Lower lobe of right lung (tissue), 2 donors: Measurements from ENCODE around the gene LMNTD2. TPM values are rescaled to one million over a fixed set of nuclear protein-coding genes. Genes with fewer than 3 reads are reported as not detected.

Experiments
- ATAC-seq, 2 donors: fragments of 200-7000 bp; cut with Tn5 transposase; one replicate each; pipeline ENCODE4 v1.9.1; 2020 to 2022; ENCODE audit warnings: mild to moderate bottlenecking in 2 of 2, moderate library complexity in 2 of 2
- DNase-seq: peaks from one replicate; pipeline ENCODE4 v3.0.0-alpha.2; 2020
- H3K27ac ChIP-seq: fragments of 200-600 bp; one replicate; pipeline ENCODE4 v1.8.0; 2022
- H3K27me3 ChIP-seq: fragments of 200-600 bp; one replicate; pipeline ENCODE4 v1.8.0; 2022; ENCODE audit warnings: low read depth
- H3K36me3 ChIP-seq: fragments of 200-600 bp; one replicate; pipeline ENCODE4 v1.8.0; 2022; ENCODE audit warnings: mild to moderate bottlenecking
- H3K4me1 ChIP-seq: fragments of 200-600 bp; one replicate; pipeline ENCODE4 v1.8.0; 2022
- H3K4me3 ChIP-seq: fragments of 200-600 bp; one replicate; pipeline ENCODE4 v1.8.0; 2022; ENCODE audit warnings: mild to moderate bottlenecking
- H3K9me3 ChIP-seq: fragments of 200-600 bp; one replicate; pipeline ENCODE4 v1.8.0; 2022
- intact Hi-C: fragments of 100-400 bp; cut with DNase I; formaldehyde crosslinking; loops from one replicate; pipeline ENCODE4 v1.11.0; 2022
- microRNA-seq: library from miRNA; unstranded; fragments of <30 nt; microRNA quantifications from one replicate; pipeline ENCODE4 v1.2.0, GENCODE V29; 2020; ENCODE audit warnings: borderline number of aligned reads
- total RNA-seq: library from RNA; stranded (reverse); fragmentation: NEBNext Ultra II Directional; extraction: Animal tissue kit (Norgen Biotek cat#: 25700); gene quantifications from one replicate; pipeline ENCODE4 v1.2.1, GENCODE V29; 2021
- TF ChIP-seq, protein P1 (sequence below): fragments of 200-600 bp; IDR thresholded peaks from one replicate; pipeline ENCODE4 v1.8.0; 2022; ENCODE audit warnings: antibody characterized with exemption, mild to moderate bottlenecking
- donor health status: DM: no; HTN: yes; CAD: no; lungs with severe emphysema.

LMNTD2 gene
- total RNA-seq, 1 donor from 2014 or later, result 6.0 TPM

DNA sequence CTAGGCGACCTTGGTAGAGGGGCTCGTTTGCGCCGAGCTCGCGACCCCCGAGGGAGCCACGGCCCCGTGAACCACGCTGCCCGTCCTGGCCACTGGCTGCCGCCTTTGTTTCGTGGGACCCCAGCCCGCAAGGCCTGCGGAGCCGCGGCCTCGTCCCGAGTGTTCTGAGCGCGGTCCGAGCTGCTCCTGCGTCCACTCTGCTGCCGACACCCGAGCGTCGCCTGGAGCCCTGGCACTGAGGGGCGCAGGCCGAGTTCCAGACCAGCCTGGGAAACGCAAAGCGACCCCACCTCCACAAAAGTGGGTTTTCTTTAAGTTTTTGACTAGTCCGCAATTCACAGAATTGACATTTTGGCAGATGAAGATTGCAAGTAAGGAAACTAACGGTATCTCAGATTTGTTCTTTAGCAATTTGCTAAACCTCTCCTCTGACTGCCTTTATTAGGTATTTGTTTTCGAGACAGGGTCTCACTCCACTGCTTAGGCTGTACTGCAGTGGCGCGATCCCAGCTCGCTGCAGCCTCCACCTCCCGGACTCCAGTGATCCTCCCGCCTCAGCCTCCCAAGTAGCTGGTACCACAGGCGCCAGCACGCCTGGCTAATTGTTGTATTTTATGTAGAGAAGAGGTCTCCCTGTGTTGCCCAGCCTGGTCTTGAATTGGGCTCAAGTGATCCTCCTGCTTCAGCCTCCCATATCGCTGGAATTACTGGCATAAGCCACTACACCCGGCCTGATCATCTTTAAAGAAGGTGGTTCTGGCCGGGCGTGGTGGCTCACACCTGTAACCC, 52.6 kb downstream of the LMNTD2 start:
- H3K9me3 ChIP-seq, result no peaks in the 10 kb centered on the region
- peaks cover 33% of the 10 kb centered on the region for H3K36me3 ChIP-seq
- no peak for DNase-seq
- intact Hi-C loops, result no loop called here
- peak overlapping the region; percentile 82 for H3K4me3 ChIP-seq
- no peaks in the 10 kb centered on the region for H3K27me3 ChIP-seq
- ATAC-seq, result no peak
- TF ChIP-seq, protein P1, sequence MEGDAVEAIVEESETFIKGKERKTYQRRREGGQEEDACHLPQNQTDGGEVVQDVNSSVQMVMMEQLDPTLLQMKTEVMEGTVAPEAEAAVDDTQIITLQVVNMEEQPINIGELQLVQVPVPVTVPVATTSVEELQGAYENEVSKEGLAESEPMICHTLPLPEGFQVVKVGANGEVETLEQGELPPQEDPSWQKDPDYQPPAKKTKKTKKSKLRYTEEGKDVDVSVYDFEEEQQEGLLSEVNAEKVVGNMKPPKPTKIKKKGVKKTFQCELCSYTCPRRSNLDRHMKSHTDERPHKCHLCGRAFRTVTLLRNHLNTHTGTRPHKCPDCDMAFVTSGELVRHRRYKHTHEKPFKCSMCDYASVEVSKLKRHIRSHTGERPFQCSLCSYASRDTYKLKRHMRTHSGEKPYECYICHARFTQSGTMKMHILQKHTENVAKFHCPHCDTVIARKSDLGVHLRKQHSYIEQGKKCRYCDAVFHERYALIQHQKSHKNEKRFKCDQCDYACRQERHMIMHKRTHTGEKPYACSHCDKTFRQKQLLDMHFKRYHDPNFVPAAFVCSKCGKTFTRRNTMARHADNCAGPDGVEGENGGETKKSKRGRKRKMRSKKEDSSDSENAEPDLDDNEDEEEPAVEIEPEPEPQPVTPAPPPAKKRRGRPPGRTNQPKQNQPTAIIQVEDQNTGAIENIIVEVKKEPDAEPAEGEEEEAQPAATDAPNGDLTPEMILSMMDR, result no peak
- peak overlapping the region; percentile 73 for H3K27ac ChIP-seq
- peaks cover 39% of the 10 kb centered on the region for H3K4me1 ChIP-seq

DNA sequence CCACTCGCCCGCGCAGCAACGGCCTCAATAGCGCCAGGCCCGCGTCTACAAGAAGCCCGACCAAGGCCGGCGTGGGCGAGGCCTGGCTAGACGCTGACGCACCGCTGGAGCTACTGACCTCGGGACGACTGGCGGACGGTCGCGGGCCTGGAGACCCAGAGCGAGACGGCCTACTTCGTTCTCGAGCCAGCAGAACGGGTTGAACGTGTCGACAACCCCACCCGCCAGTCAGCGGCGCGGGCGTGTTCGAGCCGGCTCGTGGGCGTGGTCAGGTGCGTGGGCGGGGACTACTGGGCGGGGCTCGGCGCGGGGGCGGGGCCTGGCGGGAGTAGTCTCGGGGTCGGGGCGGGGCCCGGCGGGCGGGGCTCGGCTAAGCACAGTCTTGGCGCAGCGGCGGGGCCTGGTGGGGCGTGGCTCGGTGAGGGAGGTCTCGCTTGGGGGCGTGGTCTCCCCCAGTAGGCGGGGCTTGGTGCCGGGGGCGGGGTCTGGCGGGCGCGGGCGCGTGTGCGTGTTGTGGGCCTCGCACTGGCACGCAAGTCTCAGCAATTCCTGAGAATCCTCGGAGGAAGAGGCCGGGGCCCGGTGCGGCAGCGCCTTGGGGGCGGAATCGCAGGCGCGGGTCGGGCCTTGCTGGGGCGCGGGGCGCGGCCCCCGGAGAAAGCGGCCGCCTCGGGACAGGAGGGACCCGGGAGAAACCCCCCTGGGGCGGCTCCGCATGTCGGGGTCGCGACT, 53.4 kb downstream of the LMNTD2 start, which contains the start of gene RNH1:
Gene RNH1, minus strand, starts transcription at position 248 of the 732 bp plus-strand sequence. CDS start 5,080 bp downstream, outside the sequence.
- peak within 1 kb of the TSS; percentile 100 for H3K27ac ChIP-seq
- H3K9me3 ChIP-seq, result no peaks in the 10 kb centered on the region
- H3K4me3 ChIP-seq, result peak within 1 kb of the TSS; percentile 82
- peak; percentile 89 to 95 for ATAC-seq
- peak; percentile 99 for DNase-seq
- H3K36me3 ChIP-seq, result peaks cover 25% of the 10 kb centered on the region
- no peaks in the 10 kb centered on the region for H3K27me3 ChIP-seq
- TF ChIP-seq, protein P1, result no peak
- intact Hi-C loops, result no loop called here
- peaks cover 46% of the 10 kb centered on the region for H3K4me1 ChIP-seq

DNA sequence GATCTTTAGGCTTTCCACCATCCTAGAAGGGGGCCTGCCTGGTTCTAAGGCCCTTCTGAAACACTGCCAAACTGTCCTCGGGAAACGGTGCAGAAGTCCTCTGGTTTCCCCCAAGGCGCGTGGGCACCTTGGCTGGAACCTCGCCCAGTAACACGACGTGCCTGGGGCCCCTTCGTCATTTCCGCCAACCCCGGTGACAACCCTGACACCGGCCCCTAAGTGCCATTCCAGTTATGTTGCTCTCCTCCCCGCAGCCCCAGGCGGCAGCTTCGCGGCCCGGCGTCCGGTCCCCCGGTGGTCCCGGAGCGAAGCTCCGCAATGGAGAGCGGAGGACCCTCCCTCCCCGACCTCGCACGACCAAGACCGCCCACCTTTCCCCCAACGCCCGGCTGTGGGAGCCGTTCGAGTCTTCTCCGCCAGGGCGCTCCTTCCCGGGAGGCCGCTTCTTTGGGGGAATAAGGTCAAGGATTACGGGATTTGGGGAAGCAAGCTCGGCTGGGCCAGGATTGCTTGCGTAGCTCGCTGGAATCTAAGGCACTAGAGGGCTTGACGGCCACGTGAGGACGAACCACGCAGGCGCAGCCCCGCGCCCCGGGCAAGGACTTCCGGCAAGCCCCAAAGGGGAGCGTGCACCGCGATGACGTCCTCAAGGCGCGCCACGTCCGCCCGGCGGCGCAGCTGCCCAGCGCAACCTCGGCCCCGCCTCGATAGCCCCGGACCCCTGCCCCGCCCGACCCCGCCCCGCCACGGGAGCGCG, 54.1 kb downstream of the LMNTD2 start:
- Histone ChIP-seq H3K4me3 (peak overlapping the region; percentile 82), H3K27ac (peak overlapping the region; percentile 100), H3K9me3 (no peaks in the 10 kb centered on the region), H3K27me3 (no peaks in the 10 kb centered on the region), H3K4me1 (peaks cover 53% of the 10 kb centered on the region), H3K36me3 (peaks cover 29% of the 10 kb centered on the region)
- TF ChIP-seq, protein P1, result no peak
- intact Hi-C loops, result no loop called here
- DNase-seq (peak; percentile 99), ATAC-seq (peak; percentile 90 to 93)

DNA sequence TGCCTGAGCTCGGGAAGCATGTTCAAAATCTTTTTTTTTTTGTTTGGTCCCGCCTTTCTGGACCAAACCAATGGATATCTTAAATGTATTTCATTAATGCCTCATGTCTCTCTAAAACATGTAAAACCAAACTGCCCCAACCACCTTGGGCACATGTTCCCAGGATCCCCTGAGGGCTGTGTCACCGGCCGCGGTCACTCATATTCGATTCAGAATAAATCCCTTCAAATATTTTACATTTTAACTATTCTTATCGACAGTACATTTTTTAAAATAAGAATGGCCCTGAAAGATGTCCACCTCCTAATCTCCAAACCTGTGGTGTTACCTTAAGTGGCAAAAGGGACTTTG, 55.6 kb downstream of the LMNTD2 start:
- no peak for ATAC-seq
- intact Hi-C loops, result no loop called here
- Histone ChIP-seq H3K27ac (peak overlapping the region; percentile 100), H3K4me1 (peaks cover 53% of the 10 kb centered on the region), H3K4me3 (peak overlapping the region; percentile 82), H3K27me3 (no peaks in the 10 kb centered on the region), H3K36me3 (peaks cover 34% of the 10 kb centered on the region), H3K9me3 (no peaks in the 10 kb centered on the region)
- no peak for DNase-seq
- TF ChIP-seq, protein P1, result no peak

Small RNA genes lying within 50 kb of the gene (microRNA-seq; reads per million reads assigned to microRNA genes)
- gene MIR210, result 215 reads per million, percentile 65 among the genes with 10 or more reads in this experiment

Other genes with a start within 250 kb of the LMNTD2 start
- gene IFITM1, start 246.7 kb downstream of the LMNTD2 start, total RNA-seq, result 128 TPM
- 767 TPM for gene IFITM3, start 239.9 kb downstream of the LMNTD2 start, total RNA-seq
- 0.38 TPM for gene B4GALNT4, start 191.2 kb downstream of the LMNTD2 start, total RNA-seq
- gene PKP3, start 166.5 kb downstream of the LMNTD2 start, total RNA-seq, result 23.1 TPM
- gene SIGIRR, start 145.7 kb downstream of the LMNTD2 start, total RNA-seq, result 91.8 TPM
- 21.6 TPM for gene ANO9, start 118.7 kb downstream of the LMNTD2 start, total RNA-seq
- gene PTDSS2, start 110.5 kb downstream of the LMNTD2 start, total RNA-seq, result 32.9 TPM
- 237 TPM for gene RNH1, start 53.5 kb downstream of the LMNTD2 start, total RNA-seq
- 36.3 TPM for gene HRAS, start 25.2 kb downstream of the LMNTD2 start, total RNA-seq
- 7.6 TPM for gene LRRC56, start 23.2 kb downstream of the LMNTD2 start, total RNA-seq
- gene RASSF7, start 232 bp upstream of the LMNTD2 start, total RNA-seq, result 71.5 TPM
- 31.5 TPM for gene PHRF1, start 15.7 kb upstream of the LMNTD2 start, total RNA-seq
- 84.8 TPM for gene IRF7, start 55.2 kb upstream of the LMNTD2 start, total RNA-seq
- not detected for gene CDHR5, start 64.2 kb upstream of the LMNTD2 start, total RNA-seq
- not detected for gene SCT, start 66.4 kb upstream of the LMNTD2 start, total RNA-seq
- gene DRD4, start 76.5 kb upstream of the LMNTD2 start, total RNA-seq, result 1.3 TPM
- 32.0 TPM for gene DEAF1, start 134.5 kb upstream of the LMNTD2 start, total RNA-seq
- 33.9 TPM for gene TMEM80, start 135.1 kb upstream of the LMNTD2 start, total RNA-seq
- gene EPS8L2, start 145.5 kb upstream of the LMNTD2 start, total RNA-seq, result 156 TPM
- 218 TPM for gene TALDO1, start 186.7 kb upstream of the LMNTD2 start, total RNA-seq
- 46.7 TPM for gene GATD1, start 216.7 kb upstream of the LMNTD2 start, total RNA-seq
- not detected for gene CEND1, start 229.4 kb upstream of the LMNTD2 start, total RNA-seq
- 18.2 TPM for gene SLC25A22, start 237.5 kb upstream of the LMNTD2 start, total RNA-seq
- 12.6 TPM for gene PIDD1, start 244.5 kb upstream of the LMNTD2 start, total RNA-seq
- gene RPLP2, start 249.2 kb upstream of the LMNTD2 start, total RNA-seq, result 1,518 TPM